Camera-type eye (tissue), 1 donor: Measurements from ENCODE around the gene NXPH2. TPM values are rescaled to one million over a fixed set of nuclear protein-coding genes. Genes with fewer than 3 reads are reported as not detected.

Source experiments
- total RNA-seq: library from RNA; depleted of rRNA; stranded (reverse); fragments of >200 nt; gene quantifications from one replicate; pipeline ENCODE4 v1.2.3, GENCODE V29; 2014

The NXPH2 gene
- 9.1 TPM for total RNA-seq

DNA sequence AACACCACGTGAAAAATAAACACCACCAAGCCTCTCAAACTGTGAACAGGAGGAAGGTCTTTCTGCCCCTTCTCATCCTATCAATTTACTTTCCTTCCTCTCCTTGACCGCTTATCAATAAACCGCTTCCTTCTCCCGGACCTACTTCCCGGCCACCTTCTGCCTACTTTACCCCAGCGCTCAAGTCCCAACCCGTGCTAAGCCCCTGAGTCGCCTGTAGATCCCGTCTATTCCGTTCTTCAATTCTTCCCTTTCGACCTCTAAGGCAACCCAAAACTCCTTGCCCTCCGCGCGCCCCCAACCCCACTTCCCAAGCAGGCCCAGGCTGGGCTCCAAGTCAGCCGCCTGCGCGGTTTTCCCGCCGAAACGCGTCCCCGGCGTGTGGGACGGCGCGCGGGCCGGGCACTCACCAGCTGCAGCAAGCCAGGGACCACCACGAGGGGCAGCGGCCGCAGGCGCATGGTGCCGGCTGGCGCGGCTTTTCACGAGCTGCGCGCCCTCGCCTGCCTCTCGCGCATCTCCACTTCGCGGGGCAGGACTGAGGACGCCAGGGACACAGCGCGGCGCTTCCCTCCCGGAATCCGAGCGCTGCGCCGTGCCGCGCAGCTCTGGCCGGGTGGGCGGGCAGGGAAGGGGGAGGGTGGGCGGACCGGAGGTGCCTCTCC lies at the start of gene NXPH2:
Gene NXPH2 (minus strand): TSS at position 610 of the 665 bp plus-strand sequence. CDS start 149 bp downstream, at position 461.

